A673 (cell line): Measurements from ENCODE around the gene SPTBN4.

Source experiments
- CTCF ChIP-seq: fragments of 300-800, 200-600 bp; sonication (generic); conservative IDR thresholded peaks from 2 replicates; pipeline ENCODE4 v1.5.1; 2017; ENCODE audit warnings: low read depth, mild to moderate bottlenecking, antibody characterized with exemption, low read length, moderate library complexity, mixed read lengths
- EZH2 ChIP-seq: fragments of 200-600 bp; sonication (generic); IDR thresholded peaks from 2 replicates; pipeline ENCODE4 v1.6.1; 2017; ENCODE audit warnings: borderline replicate concordance, low read depth, mild to moderate bottlenecking, mixed read lengths, antibody characterized with exemption, low read length; ENCODE audit not compliant: poor library complexity, severe bottlenecking

GRCh38 chr19:40594657-40595091 lies 127.9 kb downstream of the SPTBN4 start:
- TF ChIP-seq CTCF (no peak), EZH2 (no peak)
